GM19239 (cell line): ENCODE results near the gene ATP2B2.
A peak's percentile ranks its signal among the peaks of the same experiment; 100 is the strongest.

Experiments
- DNase-seq: peaks from one replicate; pipeline ENCODE4 v3.0.0; 2011; ENCODE audit warnings: low spot score; ENCODE audit not compliant: insufficient read length
- FAIRE-seq: peaks from 2 replicates; lab custom pipeline; 2011; peaks lifted over from hg19 to GRCh38; lab: Jason Lieb, UNC

ATP2B2 gene

GRCh38 chr3:10354361-10355015, 150.9 kb downstream of the ATP2B2 start:
- FAIRE-seq (no peak), DNase-seq (no peak)

DNA sequence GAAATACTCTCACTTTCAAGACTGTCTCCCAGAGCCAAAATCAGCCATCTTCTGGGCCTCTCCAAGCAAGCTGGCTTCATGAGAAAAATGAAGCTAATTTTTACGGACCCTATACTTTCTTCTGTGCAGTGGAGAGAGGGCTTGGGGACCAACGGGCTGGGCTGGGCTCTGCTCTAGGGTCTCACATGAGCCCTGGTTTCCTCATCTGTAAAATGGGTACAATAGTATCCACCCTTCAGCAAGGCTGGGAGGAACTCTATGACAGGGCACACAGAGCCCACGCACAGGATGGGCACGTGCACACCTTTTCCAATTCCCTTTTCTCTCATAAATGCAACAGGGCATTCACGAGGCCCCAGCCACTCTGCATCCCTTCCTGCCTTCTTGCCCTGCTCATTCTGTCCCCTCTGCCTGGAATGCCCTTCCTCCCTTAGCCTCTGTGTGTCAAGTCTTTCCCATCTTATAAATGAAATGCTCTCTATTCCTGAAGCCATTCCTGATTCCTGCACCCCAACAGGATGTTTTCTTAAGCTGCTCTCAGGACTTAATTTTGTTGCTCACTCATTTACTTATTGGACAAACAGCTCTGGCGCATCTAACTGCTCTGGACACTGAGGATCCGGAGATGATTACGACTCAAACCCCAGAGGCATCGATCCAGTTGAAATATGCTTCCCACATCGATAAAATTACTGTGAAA, 151.6 kb downstream of the ATP2B2 start:
- FAIRE-seq (no peak), DNase-seq (no peak)

DNA sequence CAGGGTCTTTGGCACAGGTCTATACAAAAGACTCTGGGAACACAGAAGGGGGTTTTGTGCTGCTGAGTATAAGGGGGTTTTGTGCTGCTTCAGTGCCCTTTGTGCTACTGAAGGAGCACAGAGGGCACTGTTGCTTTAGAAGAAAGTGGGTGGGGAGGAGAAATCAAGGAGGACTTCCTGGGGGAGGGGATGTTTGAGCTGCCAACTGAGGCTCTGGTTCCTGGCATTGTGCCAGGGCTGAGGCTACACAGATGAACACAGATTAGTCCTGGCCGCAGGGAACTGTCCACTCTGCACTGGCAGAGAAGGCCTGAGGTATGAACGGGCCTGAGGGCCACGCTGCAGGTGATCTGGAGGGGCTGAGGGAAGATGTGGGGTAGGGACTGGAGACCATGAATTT, 152.2 kb downstream of the ATP2B2 start:
- no peak for DNase-seq
- FAIRE-seq, result no peak

DNA sequence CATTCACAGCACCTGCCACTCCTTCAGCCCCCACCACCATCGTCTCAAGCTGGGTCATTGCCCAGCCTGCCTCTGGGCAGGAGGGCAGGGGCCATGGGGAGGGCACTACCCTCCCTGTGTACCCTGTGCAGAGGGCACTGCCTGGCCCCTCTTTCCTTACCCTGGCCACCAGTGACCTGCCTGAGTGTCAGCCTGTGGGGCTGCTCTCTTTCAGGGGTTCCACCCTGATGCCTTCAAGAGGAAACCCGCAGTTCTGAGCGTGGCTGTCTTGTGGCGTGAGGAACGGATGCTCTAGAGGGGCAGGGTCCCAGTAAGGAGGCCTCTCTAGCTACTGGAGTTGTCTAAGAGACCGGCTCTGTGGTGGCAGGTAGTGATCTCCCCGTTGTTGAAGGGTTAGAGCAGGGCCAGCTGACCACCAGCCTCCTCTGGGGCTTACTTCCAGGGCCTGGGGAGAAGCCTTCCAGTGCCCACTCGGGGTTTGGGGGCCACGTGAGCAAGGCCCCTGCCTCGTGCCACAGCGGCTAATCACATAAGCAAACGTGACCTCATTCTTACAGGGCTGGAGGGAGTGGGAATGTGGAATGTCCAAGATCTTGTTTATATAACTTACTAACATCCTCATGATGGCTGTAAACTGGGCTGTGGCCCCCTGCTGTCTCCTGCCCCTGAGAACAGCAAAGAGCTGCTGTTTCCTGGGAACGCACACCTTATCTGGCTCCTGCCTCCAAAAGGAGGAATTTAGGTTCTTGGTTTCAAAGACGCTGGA, 153.1 kb downstream of the ATP2B2 start:
- FAIRE-seq, result no peak
- no peak for DNase-seq

DNA sequence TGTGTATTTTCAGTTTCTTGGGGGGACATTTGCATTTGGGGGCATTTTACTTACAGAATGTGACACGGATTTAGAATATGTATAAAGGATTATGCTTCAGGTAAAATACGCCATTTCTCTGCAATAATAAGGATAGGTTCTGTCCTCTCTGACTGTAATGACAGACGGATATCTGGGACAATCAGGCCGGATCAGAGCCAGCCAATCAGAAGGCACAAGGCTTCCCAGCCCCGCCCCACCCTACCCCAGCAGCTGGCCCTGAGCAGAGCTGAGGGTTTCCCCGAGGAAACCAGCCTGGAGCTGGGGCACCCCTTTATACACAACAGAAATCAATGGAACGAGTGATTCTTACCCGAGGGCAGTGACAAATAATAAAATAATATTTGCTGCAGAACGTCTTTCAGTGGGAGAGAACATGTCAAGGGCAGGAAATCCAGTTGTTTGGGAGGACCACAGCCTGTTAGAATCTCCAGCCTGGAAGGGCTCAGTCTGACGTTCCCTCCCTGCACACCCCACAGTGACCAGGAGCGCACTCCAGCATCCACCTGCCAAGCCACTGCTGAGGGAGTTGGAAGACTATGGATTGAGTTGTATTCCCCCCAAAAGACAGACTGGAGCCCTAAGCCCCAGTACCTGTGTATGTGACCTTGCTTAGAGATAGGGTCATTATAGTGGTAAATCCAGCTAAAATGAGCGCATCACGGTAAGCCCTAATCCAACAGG, 154.2 kb downstream of the ATP2B2 start:
- DNase-seq (no peak), FAIRE-seq (no peak)

GRCh38 chr3:10350324-10350985, 154.9 kb downstream of the ATP2B2 start:
- FAIRE-seq (no peak), DNase-seq (no peak)

- DNase-seq, result no peak
These were observed 155.6 kb downstream of the ATP2B2 start for GRCh38 chr3:10349801-10350200.

GRCh38 chr3:10348404-10348721, 157.0 kb downstream of the ATP2B2 start:
- DNase-seq, result no peak
- no peak for FAIRE-seq

More at GRCh38 chr3:10349801-10350200, 155.6 kb downstream of the ATP2B2 start:
- FAIRE-seq, result no peak

- DNase-seq (no peak), FAIRE-seq (no peak)
These were observed 157.6 kb downstream of the ATP2B2 start for GRCh38 chr3:10347648-10348403.

DNA sequence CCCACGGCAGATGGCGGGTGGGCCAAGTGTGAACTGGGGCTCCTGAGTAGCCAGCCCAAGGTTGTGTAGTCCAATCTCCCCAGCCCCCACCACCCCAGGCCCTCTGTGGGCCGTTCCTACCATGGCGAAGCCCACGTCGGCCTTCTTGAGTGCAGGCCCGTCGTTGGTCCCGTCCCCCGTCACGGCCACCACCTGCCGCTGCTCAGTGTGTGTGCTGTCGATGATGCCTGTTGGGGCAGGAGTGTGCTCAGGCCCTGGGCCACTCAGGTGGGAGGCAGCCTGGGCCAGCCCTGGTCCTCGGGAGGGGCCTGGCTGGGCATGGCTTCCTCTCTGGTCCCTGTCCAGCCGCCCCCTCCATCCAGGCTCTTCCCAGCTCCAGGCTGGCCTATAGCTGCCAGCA, 159.5 kb downstream of the ATP2B2 start:
- DNase-seq (no peak), FAIRE-seq (no peak)

DNA sequence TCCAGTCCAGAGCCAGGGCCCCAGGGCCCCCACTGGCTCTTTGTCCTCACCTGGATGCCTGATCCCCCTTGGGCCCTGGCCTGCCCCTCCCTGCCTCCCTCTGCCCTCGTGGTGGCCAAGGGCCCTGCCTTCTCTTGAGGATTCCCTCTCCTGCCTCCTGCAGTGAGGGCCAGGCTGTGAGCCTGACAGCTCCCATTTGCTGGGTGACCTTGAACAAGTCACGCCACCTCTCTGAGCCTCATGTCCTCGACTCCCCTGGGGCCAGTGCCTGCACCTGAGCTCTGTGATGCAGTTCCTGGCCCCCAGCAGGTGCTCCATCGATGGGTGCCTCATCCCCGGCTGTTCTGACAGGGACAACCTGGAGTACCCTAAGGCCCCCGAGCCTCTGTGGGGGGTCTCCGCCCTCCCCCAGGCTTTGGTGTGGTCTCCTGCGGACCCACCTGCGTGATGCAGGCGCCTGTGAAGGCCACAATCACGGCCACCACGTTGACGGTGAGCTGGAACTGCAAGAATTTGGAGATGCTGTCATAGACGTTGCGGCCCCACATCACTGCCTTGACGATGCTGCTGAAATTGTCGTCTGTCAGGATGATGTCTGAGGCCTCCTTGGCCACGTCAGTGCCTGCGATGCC, 160.3 kb downstream of the ATP2B2 start:
- FAIRE-seq, result no peak
- DNase-seq, result no peak

GRCh38 chr3:10344147-10344943, 161.0 kb downstream of the ATP2B2 start:
- peak; percentile 80 for FAIRE-seq
- DNase-seq, result peak; percentile 79

DNA sequence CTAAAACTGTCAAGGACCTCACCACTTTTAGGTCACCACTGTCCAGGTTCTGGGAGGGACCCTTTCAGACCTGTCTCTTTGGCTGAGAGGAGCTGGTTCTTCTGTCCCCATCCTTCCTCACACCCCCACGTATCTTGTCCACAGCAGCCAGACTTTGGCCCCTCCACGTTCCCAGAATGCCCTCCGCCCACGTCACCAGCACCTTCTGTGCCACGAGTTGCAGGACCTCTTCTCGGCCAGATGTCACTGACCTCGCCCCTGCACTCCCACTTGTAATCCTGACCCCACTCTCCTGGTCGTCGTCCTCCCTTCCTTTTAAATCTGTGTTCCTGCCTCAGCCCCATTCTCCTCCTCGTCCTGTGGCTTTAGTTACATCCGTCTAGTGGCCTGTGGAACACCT, 161.9 kb downstream of the ATP2B2 start:
- DNase-seq (no peak), FAIRE-seq (no peak)

DNA sequence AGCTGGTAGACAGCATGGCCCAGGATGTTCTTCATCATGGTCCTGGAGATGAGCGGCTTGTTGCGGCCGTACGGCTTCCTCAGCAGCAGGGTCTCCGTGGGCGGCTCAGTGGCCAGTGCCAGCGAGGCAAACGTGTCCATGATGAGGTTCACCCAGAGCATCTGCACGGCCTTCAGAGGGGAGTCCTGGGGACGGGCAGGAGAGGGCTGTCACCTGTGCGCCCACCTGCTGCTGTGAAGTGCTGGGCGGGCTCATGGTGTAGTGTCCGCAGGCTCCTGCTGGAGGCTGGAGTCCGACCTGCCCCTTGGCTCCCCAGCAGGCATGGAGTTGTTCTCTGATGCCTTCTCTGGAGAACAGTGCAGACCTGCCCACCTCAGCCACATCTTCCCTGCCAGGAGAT, 162.6 kb downstream of the ATP2B2 start:
- FAIRE-seq (no peak), DNase-seq (no peak)

DNA sequence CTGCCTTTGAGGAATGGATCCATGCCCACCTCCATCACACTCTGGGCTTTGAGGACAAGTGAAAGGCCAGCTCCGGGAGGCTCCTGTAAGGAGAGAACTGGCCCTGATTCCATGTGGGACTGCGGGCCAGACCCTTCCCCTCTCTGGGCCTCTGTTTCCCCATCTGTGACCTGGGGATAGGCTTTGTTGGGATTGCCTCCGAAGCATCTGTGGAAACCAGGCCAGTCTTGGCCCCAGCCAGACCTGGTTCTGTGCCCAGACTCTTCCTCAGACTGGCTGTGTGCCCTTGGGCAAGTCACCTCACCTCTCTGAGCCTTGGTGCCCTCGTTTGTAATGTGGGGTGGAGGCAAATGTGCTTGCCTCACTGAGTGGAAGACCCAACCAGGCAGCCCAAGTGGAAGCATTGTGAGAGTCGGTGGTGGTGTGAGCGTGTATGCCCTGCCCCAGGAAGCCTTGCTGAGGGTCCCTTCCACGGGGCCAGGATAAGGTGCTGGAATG, 163.4 kb downstream of the ATP2B2 start:
- FAIRE-seq, result no peak

DNA sequence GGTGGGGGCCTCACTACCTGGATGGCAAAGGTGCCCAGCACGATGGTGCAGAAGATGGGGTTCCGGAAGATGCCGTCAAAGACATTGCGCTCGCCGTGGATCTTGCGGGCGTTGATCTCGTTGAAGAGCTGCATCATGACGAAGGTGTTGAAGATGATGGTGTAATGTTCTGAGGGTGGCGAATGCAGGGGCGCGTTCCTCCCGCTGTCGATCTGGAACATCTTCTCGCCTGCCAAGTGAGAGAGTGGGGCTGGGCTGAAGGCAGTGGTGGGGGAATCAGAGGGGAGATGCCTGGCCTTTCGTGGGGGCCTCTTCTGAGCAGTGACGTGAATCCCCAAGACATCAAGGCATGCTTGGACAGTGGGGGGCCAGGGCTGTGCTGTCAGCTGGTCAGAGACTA, 164.9 kb downstream of the ATP2B2 start:
- DNase-seq, result no peak
- no peak for FAIRE-seq

More for the DNA sequence above, 163.4 kb downstream of the ATP2B2 start:
- DNase-seq, result no peak

- DNase-seq (no peak), FAIRE-seq (no peak)
These were observed 165.3 kb downstream of the ATP2B2 start for GRCh38 chr3:10340046-10340445.

GRCh38 chr3:10339376-10339955, 165.9 kb downstream of the ATP2B2 start:
- FAIRE-seq (no peak), DNase-seq (no peak)
